ENCODE results near the gene NR0B1.

The NR0B1 gene

GRCh38 chrX:30309139-30309571 is at the start of gene NR0B1:
Gene NR0B1, minus strand, starts transcription at chrX:30309390. Its CDS starts 27 bp downstream, at chrX:30309363.
- peak within 1 kb of the TSS; percentile 32; the same call in 1 of the 2 replicates for H3K27ac ChIP-seq
- TF ChIP-seq, protein P1, sequence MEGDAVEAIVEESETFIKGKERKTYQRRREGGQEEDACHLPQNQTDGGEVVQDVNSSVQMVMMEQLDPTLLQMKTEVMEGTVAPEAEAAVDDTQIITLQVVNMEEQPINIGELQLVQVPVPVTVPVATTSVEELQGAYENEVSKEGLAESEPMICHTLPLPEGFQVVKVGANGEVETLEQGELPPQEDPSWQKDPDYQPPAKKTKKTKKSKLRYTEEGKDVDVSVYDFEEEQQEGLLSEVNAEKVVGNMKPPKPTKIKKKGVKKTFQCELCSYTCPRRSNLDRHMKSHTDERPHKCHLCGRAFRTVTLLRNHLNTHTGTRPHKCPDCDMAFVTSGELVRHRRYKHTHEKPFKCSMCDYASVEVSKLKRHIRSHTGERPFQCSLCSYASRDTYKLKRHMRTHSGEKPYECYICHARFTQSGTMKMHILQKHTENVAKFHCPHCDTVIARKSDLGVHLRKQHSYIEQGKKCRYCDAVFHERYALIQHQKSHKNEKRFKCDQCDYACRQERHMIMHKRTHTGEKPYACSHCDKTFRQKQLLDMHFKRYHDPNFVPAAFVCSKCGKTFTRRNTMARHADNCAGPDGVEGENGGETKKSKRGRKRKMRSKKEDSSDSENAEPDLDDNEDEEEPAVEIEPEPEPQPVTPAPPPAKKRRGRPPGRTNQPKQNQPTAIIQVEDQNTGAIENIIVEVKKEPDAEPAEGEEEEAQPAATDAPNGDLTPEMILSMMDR (conservative IDR thresholded peaks at IDR 0.05), result no peak

DNA sequence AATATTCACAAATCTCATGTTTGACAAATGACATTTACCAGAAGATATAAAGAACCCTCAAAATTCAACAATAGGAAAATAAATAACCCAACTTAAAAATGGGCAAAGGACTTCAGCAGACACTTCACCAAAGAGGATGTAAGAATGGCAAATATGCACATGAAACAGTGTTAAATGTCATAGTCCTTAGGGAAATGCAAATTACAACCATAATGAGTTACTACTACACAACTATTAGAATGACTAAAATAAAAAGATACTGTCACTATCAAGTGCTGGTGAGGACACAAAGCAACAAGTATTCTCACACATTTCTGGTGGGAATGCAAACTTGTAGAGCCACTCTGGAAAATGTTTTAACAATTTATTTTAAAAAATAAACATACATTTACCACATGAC is 40.8 kb upstream of the NR0B1 start:
- TF ChIP-seq, protein P1 (conservative IDR thresholded peaks at IDR 0.05), result no peak
- H3K27ac ChIP-seq, result no peak overlapping the region

DNA sequence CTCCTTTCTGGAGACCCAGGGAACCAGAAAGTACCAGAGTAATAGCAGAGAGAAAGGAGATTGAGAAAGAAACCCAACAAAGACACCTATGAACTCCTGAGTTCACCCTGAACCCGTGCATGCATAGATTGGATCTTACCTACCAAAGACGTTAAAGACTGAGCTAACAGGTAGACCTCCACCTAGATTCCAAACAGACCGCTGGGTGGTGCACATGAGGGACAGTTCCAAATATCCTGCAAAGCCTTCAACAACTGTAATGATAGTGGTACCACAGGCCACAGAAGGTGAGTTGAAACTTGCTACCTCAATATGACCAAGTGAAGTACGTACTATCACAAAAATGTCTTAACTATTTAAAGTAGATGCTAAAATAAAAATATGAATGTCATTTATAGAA is 34.0 kb upstream of the NR0B1 start:
- TF ChIP-seq, protein P1 (conservative IDR thresholded peaks at IDR 0.05), result no peak

DNA sequence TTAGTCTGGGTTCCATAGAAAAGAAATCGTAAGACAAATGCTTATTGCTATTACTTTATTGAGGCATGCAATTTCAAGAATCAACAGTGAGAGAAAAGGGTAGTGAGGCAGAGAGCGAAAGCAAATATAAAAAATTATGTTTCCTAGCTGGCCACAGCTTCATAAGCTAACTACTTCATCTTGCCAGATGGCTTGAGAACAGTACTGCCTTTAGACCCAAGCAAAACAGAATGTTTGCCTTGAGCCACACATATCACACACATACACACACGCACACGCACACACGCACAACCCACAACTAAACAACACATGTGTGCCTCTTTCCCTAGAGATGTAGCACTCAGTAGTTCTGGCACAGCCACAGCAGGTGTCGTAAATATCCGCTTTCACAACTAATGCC is 31.6 kb upstream of the NR0B1 start:
- TF ChIP-seq, protein P1 (conservative IDR thresholded peaks at IDR 0.05), result no peak
- no peak overlapping the region for H3K27ac ChIP-seq

More for the DNA sequence above, 34.0 kb upstream of the NR0B1 start:
- H3K27ac ChIP-seq, result no peak overlapping the region

DNA sequence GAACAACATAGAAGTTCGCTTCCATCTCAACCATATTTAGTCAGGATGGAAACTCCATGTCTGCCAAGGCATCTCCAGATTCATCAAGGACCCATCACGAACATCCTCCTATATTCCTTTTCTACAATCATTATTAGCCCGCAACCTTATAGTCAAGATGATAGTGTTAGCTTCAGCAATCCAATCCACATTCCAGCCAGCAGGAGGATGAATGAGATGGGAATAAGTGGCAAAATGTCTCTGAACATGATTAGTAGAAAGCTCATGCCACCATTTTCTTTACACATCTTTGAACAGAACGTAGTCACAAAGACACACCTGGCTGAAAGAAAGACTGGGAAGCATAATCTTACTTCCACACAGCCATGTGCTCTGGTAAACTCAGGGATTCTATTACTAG is 18.6 kb upstream of the NR0B1 start:
- no peak overlapping the region for H3K27ac ChIP-seq
- TF ChIP-seq, protein P1 (conservative IDR thresholded peaks at IDR 0.05), result no peak

DNA sequence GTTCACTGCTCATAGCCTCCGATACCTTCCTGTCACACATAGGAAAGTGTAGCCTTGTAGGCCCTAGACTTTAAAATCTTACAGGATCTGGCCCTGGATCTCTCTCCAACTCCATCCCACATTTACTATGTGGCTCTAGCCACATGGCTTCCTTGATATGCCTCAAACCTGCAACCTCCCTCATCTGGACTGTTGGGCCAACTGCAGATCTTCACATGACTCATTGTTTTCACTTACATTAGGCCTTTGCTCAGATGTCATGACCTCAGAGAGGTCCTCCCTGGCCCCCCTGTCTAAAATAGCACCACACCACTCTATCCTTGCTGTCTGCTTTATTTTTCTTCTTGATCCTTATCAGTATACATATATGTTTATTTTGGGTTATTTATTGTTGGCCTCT is 8.1 kb upstream of the NR0B1 start:
- TF ChIP-seq, protein P1 (conservative IDR thresholded peaks at IDR 0.05), result no peak
- no peak overlapping the region for H3K27ac ChIP-seq

DNA sequence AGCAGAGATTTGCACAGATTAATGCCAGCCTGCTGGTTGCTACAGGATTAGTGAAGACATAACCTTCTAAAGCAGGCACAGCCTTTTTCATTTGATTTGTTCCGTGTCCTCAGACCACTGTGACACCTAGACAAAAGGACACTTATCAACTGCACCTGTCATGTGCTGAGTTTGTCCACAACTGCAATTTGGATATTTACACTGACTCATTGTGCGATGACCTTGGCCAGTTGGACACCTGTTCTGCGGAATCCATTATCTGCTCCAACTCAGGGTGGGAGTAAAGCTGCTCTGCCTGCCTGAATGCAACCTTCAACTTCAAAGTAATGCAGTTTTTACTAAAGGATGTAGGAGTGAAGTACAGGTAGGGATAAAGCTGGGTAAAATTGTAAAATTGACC is 4.1 kb upstream of the NR0B1 start:
- no peak overlapping the region for H3K27ac ChIP-seq
- TF ChIP-seq, protein P1 (conservative IDR thresholded peaks at IDR 0.05), result no peak
